Right renal cortex interstitium (tissue), 3 donors: Measurements from ENCODE around the gene TRIP13. TPM values are rescaled to one million over a fixed set of nuclear protein-coding genes. Genes with fewer than 3 reads are reported as not detected.
"Not testable (repeated sequence)": the region's sequence is repeated elsewhere in the genome, so short reads cannot be mapped to it uniquely, and the experiment has no call there.

ENCODE experiments used
- DNase-seq, 3 donors: peaks; one replicate each; pipeline ENCODE4 v3.0.0-alpha.2; 2013; ENCODE audit warnings: low read depth in 3 of 3, low spot score in 2 of 3
- polyA plus RNA-seq, 3 donors: library from polyadenylated mRNA; unstranded; fragments of 120-200 nt; gene quantifications; one replicate each; pipeline ENCODE4 v1.2.1, GENCODE V29; 2013; ENCODE audit not compliant: insufficient read length in 3 of 3

Gene TRIP13
- polyA plus RNA-seq, 3 donors = 13.9 to 16.3 (median 16.3) TPM

DNA sequence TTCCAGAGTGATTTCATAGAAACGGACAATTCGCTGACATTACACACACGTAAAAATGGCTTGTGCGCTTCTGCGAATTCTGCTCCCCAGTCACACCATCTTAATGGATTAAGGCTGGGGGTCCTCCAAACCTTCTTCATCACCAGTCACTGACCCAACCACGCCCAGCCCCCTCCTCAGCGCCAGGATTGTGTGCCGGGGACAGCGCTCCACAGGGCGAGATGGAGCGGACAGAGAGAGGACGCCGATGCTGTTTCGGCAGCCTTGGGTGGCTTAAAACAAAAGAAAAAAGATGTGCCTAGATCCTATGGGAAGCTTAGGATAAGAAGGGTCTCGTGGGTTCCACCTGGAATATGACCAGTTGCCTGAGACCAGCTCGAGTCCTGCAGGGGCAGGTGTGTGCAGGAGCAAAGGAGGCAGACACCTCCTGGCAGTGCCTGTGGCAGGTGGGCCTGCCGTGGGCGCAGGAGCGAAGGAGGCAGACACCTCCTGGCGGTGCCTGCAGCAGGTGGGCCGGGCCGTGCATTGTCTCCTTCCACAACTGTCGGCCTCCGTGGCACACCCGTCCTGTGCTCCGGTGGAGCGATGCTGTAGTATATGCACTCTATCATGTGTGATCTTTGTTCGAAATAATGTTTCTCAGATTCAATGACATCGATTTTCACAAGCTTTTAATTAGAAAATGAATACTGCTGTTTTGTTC, 20.9 kb upstream of the TRIP13 start:
- DNase-seq = no peak

DNA sequence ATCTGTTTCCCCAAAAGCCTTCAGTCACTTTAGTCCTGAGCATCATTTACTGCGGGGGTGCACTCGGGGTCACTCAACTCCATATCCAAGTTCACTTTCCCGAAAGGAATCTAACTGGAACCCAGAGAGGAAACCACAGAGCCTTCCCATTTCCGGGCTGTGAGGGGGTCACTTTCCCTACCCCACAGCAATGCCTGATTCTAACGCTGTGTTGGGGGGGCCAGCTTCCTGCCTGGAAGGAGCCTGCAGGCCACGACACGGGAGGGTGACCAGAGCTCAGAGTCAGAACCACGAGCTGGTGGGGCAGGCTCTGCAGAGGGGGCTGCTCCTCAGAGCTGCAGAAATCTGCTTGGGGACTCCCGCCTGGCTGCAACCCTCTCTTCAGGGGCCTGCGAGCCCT, 20.4 kb upstream of the TRIP13 start:
- DNase-seq = no peak

DNA sequence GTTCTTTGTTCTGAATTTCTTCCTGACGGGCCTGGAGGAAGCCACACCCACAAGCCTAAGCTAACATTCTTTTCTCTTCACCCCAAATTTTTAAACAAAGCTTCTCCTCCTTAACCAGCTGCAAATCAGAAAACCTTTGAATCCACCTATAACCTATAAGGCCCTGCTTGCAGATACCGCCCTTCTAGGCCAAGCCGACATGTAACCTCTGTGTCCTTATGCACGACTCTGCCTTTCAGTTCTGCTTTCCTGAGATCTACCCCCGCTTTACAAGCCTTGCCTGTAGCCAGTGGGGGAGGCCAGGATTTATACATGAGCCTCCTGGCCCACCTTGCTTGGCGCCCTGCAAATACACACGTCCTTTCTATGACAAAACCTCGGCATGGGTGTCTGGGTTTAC, 19.4 kb upstream of the TRIP13 start:
- DNase-seq = no peak

DNA sequence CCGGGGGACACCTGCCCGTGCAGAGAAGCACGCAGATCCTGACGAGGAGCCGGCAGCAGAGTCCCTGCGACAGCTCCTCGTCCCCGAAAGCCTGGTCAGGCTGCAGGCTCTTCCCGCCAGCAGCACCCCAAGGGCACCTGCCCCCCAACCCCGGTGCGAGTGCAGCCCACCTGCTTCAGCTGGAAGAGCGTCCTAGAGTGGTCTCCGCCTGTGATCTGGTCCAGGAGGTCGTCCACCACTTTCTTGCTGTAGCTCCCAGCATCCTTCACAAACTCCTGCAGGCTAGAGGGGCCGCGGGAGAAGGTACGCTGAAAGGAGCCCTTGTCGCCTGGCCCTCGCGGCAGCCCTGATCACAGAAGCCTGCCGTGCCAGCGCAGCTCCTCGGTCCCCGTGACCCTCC, 16.8 kb upstream of the TRIP13 start:
- no peak for DNase-seq

DNA sequence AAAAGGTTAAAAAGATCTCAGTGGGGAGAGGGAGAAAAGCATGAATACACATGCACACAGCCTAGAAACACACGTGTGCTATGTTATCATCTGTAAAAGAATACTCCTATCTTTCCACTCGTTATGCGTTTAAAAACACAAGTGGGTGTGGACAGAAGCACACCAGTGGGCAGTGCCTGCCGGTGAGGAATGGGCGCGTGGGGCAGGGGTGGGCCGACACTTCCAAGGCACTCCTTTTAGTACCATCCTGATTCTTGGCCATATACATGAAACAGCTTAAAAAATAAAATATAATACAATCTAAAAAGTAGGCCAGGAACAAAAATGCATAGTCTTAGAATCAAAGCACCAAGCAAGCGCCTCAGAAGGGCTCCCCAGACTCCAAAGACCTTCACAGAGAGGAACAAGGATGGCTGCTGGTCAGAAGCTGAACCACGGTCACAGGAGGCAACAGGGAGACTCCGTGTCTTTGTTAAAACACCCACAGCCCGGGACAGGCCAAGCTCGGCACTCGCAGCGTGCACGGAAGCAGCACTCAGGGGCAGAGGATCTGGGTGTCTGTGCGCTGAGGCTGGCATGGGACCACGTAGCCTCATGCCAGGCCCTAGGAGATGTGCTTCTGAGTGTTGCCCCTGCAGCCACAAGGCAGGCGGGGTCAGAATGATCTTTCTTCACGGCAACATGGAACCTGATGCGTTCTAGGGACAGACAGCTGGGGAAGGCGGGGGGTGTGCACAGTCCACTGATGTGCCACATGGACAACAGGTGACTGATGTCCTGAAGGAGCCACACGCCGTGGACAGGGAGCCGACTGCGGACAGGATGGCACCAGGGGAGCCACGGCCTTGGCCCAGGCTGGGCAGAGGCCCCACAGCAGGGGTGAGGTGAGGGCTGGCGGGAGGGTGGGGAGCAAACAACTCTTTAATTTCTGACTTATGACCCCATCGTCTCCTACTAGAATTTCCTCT, 16.0 kb upstream of the TRIP13 start:
- DNase-seq = no peak

DNA sequence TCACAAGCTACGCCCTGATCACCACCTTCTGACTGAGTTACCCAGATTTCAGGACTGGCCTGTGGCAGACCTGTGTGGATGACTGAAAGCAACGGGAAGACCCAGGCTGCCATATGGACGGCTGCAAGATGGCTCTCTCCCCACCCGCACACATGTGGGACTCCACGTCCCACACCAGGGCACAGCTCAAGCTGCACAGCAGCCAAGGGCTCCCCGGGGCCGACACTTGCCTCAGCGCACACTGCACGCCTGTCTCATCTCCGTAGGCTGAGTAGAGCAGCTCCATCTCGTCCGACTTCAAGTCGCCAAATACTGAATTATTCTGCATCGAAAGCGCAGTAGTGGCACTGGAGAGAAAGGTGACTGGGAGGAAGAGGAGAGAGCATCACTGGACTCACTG, 14.6 kb upstream of the TRIP13 start:
- no peak for DNase-seq

DNA sequence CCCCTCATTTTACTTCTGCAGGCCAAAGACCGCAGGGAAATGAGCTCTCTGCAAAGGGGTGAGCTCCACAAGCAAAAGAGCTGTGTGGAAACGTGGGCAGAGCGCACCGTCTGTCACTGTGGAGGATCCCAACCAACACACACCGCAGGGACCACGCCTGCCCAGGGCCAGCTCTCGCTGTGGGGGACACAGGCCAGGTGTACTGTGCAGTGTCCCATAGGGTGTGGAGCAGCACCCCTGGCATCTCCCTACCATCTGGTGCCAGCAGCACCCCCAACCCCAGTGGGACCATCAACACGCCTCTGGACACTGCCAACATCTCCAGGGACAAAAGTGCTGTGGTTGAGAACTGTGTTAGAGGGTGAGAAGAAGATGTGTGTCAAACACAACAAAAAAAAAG, 14.0 kb upstream of the TRIP13 start:
- not testable (repeated sequence) for DNase-seq

DNA sequence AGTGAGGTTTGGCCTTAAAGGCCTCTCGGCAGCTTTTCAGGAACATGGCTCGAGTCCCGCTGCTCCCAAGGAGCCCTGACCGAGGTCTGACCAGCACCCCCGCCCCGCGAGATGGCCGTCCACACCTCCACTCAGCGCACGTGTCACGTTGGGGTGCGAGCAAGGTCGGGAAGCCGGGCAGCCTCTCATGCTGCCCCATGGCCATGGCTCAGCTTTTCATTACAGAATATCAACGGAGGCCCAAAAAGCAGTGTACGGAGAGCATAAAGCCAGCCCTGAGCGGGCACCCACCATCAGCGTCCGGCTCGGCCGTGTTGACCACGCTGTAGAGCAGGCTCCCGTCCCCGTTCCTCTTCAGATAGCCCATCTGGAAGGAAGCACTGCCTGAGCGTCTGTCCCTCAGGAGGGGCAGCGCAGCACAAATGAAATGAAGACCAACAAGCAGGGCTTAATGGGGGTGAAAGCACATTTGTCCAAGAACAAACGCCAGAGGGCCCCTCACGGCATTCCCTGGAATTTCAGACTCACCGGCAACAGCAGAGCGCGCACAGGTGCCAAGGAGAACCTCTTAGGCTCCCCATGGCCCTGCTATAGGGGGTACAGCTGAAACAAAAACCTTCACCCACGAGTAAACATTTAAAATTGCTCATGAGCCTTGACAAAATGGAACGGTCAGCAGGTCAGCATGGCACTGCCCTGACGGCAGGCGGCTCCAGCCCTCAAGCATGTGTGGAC, 11.7 kb upstream of the TRIP13 start:
- DNase-seq = no peak

DNA sequence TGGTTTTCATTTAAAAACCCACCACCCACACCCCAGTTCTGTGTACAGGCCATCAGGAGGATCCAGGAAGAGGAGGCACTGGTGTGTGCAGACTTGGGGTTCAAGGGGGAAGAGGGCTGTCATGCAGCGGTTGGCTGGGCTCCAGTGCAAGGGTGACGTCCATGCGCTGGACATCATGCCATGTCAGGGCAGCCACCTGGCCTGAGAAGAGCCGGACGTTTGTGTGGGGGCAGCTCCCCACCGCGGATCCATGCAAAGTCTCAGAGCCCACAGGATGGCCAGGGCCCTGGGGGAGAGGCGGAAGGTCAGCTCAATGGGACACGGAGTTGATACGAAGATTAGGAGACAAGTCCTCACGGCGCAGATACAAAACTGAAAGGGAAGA, 11.1 kb upstream of the TRIP13 start:
- DNase-seq = no peak

DNA sequence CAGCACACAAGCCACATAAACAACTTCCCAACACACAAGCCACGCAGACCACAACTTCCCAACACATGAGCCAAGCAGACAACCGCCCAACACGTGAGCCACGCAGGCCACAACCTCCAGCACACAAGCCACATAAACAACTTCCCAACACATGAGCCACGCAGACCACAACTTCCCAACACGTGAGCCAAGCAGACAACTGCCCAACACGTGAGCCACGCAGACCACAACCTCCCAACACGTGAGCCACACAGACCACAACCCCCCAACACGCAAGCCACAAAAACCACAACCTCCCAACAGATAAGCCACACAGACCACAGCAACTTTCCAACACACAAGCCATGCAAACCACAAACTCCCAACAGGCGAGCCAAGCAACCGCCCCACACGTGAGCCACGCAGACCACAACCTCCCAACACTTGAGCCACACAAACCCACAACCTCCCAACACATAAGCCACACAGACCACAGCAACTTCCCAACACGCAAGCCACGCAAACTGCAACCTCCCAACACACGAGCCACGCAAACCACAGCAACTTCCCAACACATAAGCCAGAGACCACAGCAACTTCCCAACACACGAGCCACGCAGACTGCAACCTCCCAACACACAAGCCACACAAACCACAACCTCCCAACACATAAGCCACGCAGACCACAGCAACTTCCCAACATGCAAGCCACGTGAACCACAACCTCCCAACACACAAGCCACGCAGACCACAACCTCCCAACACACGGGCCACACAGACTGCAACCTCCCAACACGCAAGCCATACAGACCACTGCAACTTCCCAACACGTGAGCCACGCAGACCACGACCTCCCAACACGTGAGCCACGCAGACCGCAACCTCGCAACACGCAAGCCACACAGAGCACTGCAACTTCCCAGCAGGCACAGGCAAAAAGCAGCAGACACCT, 10.2 kb upstream of the TRIP13 start:
- DNase-seq = no peak

DNA sequence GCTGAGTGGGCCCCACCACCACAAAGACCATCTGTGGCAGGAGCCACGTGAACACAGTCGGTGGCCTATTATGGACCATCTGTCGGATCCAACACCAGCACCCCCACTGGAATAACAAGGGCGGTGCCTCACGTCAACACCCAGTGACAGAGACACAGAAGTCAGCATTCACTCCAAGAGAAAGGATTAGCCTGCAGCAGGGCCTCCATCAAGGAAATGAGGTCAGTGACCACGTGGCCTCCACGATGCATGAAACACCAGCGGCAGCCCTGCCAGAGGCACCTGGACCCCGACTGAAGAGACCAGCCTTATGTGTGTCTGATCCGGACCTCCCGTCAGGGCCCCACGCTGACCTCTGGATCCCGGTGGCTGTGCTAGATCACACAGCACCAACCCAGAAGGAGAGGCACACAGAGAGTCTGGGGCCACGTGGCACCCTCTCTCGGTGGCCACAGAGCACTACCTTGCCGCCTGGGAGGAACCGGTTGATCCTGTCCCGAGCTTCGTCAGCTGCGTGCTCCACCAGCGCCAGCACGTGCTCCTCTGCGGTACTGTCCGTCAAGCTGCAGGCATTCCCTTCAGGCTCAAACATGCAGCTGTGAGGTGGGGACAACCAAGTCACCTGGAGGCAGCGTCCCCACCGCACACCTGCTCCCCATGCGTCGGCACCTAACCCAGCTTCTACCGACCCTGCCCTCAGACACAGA, 9.1 kb upstream of the TRIP13 start:
- no peak for DNase-seq

DNA sequence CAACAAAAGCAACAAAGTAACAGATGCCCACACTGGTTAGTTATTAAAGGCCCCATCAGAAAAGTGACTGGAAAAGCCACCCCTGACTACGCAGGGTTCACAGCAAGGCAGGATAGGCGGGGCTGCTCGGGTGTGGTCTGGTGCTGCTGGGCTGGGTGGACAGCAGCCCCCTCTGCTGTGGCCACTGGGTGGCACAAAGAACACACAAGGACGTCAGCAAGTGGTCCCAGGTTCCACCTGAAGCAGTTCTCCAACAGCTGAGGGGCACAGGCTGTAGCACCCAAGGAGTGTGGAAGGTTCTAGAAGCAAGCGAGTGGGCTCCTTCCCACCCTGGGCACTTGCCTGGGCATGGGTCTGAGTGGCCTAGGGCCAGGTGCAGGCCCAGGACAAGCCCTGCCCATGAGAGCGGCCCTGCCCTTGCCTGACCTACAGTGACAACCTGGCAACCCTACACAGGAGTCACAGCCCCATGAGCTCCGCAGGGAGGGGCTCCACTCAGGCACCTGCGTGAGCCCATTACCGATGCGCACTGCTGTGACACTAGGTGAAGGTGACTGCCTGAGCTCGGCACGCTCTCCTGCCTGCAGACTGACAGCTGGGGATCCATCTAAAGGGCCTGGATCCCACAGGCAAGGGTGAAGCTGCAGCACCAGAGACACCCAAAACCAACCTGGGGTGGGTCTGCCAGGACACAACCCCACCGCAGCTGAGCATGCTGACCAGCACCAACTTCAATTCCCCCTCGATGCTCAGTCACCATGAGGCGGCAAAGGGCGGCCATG, 8.1 kb upstream of the TRIP13 start:
- no peak for DNase-seq

DNA sequence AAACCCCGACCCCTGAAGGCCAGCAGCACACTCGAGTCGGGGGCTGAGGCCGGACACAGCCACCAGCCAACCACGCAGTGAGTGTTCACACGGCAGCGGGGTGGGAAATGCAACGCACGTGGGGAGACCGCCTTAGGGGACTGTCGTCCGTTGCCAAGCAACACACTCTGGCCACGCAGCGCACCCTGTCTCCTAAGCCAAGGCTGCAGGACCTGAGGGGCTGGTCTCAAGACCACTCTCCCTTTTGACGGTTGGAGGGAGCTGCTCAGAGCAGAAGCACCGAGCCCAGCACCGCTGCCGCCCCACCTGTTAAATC, 7.6 kb upstream of the TRIP13 start:
- DNase-seq = no peak

DNA sequence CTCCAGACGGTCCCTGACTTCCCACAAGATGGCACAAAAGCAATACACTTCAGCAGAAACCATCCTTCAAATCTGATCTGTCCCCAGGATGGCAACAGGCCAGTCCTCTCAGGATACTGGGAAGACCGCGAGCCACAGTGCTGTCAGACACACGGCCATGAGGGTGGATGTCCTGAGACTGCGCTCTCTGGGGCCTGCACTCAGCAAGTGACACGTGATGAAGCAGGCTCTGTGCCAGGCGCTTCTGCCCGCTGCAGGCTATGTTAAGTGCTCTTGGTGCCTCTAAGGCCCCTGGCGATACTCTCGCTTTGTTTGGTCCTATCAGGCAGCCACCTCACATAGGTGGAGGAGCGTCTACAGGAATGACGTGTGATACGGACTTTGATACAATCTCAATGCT, 7.2 kb upstream of the TRIP13 start:
- no peak for DNase-seq

DNA sequence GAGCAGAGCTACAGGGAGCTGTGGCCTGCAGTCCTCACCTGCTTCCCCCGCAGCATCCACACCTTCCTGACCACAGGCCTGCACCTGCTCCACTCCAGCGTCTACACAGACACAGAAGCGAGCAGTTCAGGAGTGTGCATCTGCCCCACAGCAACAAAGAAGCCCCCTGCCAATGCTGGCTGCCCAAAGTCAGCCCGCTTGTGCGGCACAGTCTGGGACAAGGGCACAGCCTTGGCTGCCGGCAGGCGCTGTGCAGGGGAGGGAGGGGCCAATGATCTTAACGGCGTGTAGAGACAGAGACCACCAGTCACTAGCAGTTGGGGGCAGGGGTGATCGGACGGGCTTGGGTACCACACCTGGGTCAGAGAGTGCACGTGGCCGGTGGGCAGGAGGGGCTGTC, 6.6 kb upstream of the TRIP13 start:
- no peak for DNase-seq

DNA sequence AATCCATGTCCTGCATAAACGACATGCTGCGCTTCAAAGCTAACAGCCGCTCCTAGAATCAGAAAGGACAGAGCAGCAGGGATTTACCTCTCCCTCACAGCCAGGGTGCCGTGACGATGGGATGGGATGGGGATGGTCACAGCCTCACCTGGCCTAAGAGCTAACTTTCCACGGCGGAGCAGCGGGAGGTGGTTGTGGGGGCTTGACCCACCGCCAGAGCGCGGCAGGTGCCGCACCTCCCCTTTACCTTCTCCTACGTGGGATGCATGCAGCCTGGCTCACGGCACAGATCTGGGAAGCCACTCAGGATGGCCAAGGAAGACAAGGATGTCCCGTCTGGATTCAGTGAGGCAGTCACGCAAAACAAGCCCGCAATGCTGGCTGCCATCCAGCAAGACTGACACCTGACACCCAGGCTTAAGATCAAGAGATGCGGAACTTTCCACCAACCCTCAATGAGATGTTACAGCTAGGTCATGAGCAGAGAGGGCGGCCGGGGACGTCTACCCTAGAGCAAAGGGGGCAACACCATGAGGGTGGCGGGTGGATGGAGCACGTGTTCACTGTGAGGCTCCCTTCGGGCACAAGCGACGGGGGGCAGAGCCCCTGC, 5.9 kb upstream of the TRIP13 start:
- no peak for DNase-seq

DNA sequence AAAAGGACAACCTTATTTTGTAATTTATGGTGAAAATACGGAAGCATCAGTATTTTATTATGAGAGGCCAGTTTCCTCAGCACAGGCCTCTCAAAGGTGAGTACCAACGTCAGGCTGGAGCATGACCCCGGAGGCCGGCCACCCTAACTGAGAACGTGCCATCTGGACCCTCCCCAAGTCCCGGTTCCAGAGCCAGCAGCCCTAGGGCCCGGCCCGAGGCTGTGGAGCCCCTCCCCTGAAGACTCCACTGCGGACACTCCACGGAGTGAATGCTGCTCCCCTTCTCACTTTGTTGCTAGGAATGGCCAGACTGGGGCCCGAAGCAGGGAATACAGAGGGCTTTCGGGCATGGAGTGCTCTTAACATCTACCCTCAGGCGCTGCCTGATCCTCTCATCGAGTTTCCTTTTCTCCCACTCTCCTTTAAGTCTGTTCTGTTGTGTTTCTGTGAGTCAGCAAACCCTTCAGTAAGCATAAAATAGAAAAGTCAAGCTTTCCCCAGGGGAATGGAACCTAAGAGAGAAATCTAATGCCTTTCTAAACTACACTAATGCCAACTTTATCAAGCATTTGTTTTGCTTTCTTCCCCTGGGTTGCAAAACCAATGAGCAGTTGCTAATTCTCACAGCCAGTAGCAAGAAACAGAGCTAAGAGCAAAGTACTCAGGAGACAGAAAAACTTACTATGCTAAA, 4.6 kb upstream of the TRIP13 start:
- no peak for DNase-seq

DNA sequence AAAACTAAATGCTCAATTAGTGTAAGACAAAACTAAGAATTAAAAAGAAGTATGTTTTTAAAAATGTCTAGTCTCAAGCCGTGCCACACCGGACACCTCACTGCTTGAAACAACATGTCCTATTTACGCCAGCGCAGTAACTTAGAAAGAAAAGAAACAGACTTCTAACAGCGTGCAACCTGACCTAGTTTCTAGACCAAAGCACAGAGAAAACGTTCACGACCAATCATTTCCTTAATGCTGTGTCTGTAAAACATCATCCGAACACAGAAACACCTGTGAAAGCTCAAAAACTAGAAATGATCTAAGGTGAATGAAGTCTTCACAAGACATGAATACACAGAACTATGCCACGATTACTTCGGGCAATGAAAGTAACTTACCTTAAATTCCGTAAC, 4.0 kb upstream of the TRIP13 start:
- no peak for DNase-seq
